KBM-7 (cell line): ENCODE data around the gene RGL3.
A peak's percentile ranks its signal among the peaks of the same experiment; 100 is the strongest.
"Not testable (repeated sequence)": the region's sequence is repeated elsewhere in the genome, so short reads cannot be mapped to it uniquely, and the experiment has no call there.

Experiments used
- DNase-seq: peaks from one replicate; pipeline ENCODE4 v3.0.0-alpha.2; 2015
- in situ Hi-C: fragments of 300-500 bp; cut with MboI; formaldehyde crosslinking; loops from 2 replicates; pipeline ENCODE4 v1.14.3; 2020; ENCODE audit warnings: low sequenced_read_pairs, low pct_unique_long_range_greater_than_20kb, mixed read lengths

Gene RGL3

GRCh38 chr19:11451327-11451870 lies 32.3 kb upstream of the RGL3 start:
- in situ Hi-C loops: no loop called here
- no peak for DNase-seq

- no peak for DNase-seq
- in situ Hi-C loops: no loop called here
These were observed 31.6 kb upstream of the RGL3 start for GRCh38 chr19:11450570-11451326.

- no peak for DNase-seq
- in situ Hi-C loops: no loop called here
These were observed 29.9 kb upstream of the RGL3 start for GRCh38 chr19:11448923-11449554.

GRCh38 chr19:11448410-11448809 lies 29.3 kb upstream of the RGL3 start:
- in situ Hi-C loops: no loop called here
- DNase-seq: no peak

GRCh38 chr19:11447347-11448262 lies 28.5 kb upstream of the RGL3 start:
- in situ Hi-C loops: no loop called here
- no peak for DNase-seq

- DNase-seq: peak; percentile 37
- in situ Hi-C loops: no loop called here
These were observed 27.7 kb upstream of the RGL3 start for GRCh38 chr19:11446652-11447301.

- in situ Hi-C loops: no loop called here
These were observed 27.1 kb upstream of the RGL3 start for GRCh38 chr19:11446271-11446651.

GRCh38 chr19:11445141-11445540 lies 26.0 kb upstream of the RGL3 start:
- in situ Hi-C loops: no loop called here
- no peak for DNase-seq

More at GRCh38 chr19:11446271-11446651, 27.1 kb upstream of the RGL3 start:
- no peak for DNase-seq

GRCh38 chr19:11444059-11444458 lies 24.9 kb upstream of the RGL3 start:
- no peak for DNase-seq
- in situ Hi-C loops: no loop called here

GRCh38 chr19:11437955-11438354 lies 18.8 kb upstream of the RGL3 start:
- in situ Hi-C loops: no loop called here
- DNase-seq: no peak

GRCh38 chr19:11435833-11436313 lies 16.8 kb upstream of the RGL3 start:
- in situ Hi-C loops: no loop called here
- DNase-seq: no peak

GRCh38 chr19:11435057-11435832 lies 16.1 kb upstream of the RGL3 start, which contains the start of the genes ODAD3 and PRKCSH:
Gene ODAD3 (minus strand): TSS chr19:11435121. CDS start chr19:11435016, 105 bp downstream.
Gene PRKCSH (plus strand): TSS chr19:11435635. CDS start chr19:11436118, 483 bp downstream.
- in situ Hi-C loops: no loop called here
- peak; percentile 100 for DNase-seq

- in situ Hi-C loops: no loop called here
- no peak for DNase-seq
These were observed 15.6 kb upstream of the RGL3 start for GRCh38 chr19:11434703-11435056.

GRCh38 chr19:11433526-11433925 lies 14.4 kb upstream of the RGL3 start:
- in situ Hi-C loops, DNase-seq: not testable (repeated sequence)

GRCh38 chr19:11426656-11427055 lies 7.5 kb upstream of the RGL3 start:
- DNase-seq: no peak
- in situ Hi-C loops: no loop called here

GRCh38 chr19:11425719-11426457 lies 6.8 kb upstream of the RGL3 start:
- in situ Hi-C loops: no loop called here
- DNase-seq: no peak

GRCh38 chr19:11423791-11424181 lies 4.7 kb upstream of the RGL3 start:
- in situ Hi-C loops: no loop called here
- DNase-seq: no peak
